GM19240 (cell line): ENCODE results near the gene GRB14.
"Not testable (repeated sequence)": the region's sequence is repeated elsewhere in the genome, so short reads cannot be mapped to it uniquely, and the experiment has no call there.

ENCODE experiments used
- DNase-seq: peaks from one replicate; pipeline ENCODE4 v3.0.0; 2011; ENCODE audit warnings: low spot score; ENCODE audit not compliant: insufficient read length

Gene GRB14

DNA sequence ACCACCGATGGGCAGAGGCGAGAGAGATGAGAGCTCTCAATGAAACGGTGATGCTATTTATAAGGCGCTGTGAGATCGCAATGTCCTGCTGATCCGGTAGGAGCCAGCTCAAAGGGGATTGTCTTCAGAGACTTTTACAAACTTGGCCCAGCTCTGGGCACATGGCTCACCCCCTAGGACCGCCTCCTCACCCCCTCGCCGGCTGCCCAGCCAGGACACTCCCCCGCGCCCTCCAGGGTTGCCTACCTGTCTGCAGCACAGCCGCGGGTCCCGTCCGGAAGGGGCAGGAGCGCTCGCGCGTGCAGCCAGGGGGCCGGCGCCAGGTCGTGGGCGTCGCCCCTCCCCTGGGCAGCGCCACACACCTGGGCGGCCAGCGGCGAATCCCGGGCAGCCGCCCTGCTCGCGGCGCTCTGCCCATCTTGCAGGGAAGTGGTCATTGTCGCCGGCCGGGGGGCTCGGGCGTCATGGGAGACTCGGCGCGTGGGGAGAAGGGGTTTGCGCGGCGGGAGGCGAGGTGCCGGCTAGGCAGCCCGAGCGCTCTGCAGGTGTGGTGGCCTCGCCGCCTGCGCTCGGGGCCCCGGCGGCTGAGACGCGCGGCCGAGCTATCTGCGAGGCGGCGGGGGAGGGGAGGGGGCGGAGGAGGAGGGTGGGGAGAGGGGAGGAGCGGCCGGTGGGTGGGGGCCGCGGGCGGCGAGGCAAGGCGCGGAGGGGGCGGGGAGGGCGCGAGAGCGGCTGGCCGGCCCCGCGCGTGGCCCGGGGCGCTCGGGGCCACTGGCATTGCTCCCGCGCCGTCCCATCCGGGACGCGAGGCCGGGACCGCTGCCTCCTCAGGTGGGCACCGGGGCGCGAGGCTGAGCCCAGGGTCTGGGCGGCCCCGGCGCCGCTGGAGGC lies at the start of gene GRB14:
Gene GRB14 (minus strand): TSS at position 610 of the 891 bp plus-strand sequence. CDS start 173 bp downstream, at position 437.
- no peak for DNase-seq

DNA sequence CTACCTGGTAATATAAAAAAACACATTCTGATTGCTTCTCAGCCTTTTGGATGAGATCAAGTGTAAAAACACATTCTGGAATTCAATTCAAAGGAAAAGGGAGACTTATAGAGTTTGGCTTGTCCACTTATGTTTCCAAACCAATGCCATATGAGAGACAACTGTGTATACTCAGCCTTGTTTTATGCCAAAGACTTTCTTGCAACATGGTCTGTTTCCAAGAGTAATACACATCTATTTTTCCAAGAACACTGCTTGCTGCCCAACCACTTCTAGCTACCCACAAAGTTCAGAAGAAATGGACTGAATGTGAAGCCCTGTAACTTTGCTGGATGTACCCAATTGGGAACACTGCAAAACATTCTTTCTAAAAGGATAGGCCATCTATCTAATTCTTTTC lies 48.0 kb upstream of the GRB14 start:
- no peak for DNase-seq

DNA sequence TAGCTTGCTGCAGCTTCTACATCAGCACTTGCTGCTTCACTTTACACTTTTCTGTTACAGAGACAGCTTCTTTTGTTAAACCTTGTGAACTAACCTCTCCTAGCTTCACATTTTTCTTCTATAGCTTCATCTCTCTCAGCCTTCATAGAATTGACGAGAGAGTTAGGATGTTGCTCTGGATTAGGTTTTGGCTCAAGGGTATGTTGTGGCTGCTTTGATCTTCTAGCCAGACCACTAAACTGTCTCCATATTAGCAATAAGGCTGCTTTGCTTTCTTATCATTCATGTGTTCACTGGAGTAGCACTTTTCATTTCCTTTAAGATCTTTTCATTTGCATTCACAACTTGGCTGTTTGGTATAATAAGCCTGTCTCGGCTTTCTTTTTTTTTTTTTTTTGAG lies 46.3 kb upstream of the GRB14 start:
- DNase-seq = no peak

DNA sequence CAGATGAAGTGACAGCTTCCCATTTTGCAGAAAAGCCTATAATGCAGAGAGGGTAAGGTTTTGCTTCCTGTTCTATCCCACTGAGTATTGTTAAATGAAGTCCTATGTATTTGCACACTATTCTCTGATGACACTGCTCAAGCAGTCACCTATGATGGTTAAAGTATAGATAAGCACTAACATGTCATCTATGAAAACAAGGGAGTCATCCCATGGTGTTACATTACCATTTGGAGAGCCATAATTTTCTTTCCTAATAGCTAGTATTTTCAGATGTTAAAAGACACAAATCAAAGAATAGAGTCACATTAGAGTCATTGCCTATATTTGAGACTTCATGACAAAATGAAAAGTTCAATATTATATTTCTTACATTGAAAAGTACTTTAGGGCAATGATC lies 42.8 kb upstream of the GRB14 start:
- no peak for DNase-seq

DNA sequence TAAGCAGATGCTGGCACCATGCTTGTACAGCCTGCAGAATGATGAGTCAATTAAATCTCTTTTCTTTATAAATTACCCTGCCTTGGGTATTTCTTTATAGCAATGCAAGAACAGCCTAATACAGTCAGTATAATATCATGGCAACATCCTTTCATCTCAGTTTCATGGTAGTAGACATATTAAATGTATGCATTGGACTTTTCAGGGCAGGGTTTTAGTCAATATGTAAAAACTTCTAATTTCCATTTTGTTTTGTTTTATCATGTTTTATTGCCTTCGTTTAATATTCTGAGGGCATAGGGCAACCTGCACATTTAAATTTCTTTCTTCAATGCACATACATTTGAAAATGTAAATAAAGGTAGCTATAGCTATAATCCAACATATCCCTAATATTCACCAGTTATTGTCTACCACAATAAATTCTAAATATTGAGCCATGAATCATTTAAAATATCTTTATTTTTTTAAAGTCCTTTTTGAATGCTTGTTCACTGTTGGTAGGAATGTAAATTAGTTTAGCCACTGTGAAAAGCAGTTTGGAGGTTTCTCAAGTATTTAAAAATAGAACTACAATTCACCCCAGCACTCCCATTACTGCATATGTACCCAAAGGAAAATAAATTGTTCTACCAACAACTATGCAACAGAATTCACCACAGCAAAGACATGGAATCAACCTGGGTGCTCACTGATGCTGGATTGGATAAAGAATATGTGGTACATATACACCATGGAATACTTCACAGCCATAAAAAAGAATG lies 41.8 kb upstream of the GRB14 start:
- no peak for DNase-seq

DNA sequence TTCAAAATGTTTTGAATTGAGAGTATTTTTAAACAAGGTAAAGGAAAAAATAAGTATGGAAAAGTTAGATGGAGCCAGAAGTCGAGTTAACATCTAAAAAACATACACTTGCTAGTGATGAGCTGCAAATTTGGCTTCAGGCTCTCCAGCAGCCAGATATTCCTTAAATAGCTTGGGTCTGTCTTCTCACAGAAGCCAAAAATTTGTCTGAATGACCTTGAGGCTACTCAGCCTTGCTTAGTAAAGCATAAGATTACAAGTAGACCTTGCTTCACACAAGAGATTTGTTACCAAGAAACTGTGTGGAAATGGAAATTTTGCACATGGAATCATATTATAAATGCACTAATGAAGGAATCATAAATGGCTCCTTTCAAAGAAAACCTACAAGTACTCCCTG lies 40.8 kb upstream of the GRB14 start:
- no peak for DNase-seq

DNA sequence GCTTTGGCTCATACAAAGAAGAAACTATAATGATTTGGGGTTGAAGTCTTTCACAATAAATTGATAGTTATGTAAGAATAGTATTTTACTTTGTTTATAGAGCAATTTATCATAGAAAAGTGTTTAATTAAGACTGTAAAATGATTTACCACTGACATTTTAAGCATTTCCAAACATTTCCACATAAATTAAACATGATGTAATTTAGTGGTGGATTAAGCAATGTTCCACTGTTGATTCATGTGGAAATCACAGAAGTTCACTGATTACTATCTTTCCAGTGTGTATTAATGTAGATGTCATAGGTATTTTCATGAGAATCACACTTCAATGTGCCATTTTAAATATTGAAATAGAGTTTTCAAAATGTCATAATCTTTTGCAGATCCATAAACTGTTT lies 40.1 kb upstream of the GRB14 start:
- no peak for DNase-seq

DNA sequence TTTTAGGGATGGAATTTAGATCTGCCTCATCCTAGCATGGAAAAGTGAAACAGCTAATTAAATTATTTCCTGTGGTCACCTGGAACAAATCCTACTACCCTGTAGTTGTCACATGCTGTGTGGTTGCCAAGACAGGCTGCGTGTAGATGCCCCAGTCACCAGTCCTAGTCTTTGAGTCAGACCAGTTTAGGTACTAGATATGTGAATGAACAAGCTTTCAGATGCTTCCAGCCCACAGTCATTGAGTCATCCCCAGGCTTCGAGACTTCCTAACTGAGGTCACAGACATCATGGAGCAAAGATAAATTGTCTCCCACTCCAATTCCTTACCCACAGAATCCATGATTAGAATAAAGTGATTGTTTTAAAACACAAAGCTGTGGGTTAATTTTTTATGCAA lies 35.8 kb upstream of the GRB14 start:
- no peak for DNase-seq

DNA sequence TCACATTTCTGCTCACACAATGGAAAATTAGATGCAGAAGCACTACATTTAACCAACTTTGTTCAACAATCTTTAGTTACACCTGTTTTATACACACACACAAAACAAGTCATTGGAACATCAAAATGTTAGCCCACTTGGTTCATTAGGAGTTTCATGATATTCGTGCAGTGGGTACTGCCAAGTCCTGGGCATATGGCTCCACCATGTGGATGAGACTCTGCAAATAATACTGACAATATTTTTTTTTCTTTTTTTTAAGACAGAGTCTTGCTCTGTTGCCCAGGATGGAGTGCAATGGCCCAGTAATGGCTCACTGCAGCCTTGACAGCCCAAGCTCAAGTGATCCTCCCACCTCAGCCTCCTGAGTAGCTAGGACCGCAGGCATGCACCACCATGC lies 34.5 kb upstream of the GRB14 start:
- DNase-seq = no peak

DNA sequence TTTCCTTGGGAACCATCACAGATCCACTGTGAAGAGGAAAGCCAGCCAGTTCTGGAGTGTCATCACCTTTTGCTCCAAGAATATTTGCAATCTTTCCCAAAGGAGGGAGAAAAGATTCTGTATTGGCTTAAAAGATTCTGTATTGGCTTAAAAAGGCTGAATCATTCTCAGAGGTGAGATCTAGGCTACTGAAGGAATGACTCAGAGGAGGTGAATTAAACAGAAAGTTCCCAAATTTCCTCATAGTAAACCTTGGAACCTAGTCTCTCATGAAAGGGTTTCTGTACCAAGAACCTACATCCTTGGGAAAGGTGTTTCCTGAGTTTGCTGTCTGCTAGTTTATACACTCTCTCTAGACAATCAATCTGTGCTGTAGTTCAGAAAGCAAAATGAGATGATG lies 34.1 kb upstream of the GRB14 start:
- no peak for DNase-seq

DNA sequence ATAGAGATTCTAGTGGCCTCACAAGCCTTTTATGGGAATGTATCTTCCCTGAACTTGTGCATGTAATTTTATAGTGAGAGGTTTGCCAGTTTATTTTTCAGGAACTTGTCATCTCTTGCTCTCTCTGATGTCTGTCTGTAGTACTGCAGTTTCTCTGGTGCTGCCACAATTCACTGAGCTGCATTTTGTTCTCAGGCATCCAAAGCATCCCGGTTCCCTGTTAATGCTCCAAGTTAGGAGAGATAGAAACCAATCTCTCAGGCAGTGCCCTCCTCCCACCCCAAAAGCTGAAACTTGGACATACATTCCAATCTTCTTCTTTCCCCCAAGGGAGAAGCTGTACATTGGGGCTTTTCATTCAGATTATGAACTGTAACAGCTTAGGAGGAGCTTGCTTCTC lies 30.1 kb upstream of the GRB14 start:
- DNase-seq = no peak

DNA sequence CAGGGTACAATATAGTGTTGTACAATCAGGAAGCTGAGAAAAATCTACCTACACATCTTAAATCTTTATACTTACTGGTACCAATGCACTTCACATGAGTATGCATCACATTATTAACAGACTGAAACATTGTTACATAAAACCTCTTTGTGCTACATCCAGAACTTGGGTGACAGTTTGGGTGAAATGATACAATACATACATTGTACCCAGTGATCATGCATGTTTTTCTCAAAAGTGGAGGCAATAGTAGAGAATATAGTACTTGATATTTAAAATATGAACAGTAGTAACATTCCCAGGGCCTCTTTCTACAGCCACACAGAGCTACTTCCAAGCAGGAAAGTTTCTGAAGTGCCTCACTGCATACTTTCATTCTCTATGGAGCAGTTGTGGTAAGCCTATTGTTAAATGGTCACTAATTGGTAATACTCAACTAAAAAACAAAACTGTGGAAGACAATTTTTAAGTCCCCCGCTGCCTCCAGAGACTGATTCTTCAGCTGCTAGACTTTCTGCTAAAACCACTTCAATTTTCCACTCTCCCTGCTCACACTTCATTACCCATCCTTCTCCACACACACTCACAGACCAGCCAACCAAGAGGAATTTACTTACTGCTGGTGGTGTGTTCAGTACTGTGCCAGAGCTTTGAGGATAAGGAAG lies 22.9 kb upstream of the GRB14 start:
- DNase-seq = no peak

DNA sequence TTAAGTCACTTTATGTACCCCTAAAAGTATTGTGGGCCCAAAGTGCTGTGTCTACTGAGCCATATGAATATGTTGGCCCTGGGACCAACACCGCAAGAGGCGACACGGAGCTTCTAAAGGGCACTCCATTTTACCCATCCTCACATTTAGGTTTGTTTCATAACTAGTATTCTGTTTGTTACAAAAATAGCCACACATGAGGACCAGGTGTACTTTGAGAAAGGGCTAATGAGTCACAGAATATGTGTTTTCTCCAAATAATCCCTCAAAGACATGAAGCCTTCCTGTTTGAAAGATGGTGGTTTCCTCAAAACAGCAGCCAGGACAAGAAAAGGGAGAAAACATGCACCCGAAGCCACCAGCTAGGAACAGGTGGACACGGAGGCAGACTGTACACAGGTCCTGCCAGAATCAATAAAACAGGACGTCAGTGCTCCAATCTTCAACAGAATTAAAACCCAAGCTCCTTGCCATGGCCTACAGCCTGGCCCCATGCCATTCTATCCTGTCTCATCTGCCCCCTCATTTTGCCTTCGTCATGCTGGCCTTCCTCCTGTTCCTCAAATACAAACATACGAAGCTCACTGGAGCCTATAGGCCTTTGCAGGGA lies 21.8 kb upstream of the GRB14 start:
- DNase-seq = no peak

DNA sequence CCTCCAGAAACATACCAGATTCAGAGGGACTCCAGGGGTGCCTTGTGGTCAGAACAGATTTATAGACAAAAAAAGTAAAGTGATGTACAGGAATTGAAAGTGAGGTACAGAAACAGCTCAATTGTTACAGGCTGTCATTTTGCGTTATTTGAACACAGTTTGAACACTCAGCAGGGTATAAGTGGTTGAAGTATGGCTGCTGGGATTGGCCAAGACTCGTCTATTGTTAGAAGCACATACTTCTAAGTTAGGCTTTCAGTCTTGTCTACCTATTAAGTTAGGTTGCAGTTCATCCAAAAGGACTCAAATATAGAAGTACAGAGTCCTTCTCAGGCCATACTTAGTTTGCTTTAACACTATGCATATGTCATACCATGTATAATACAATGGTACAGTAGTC lies 21.0 kb upstream of the GRB14 start:
- no peak for DNase-seq

DNA sequence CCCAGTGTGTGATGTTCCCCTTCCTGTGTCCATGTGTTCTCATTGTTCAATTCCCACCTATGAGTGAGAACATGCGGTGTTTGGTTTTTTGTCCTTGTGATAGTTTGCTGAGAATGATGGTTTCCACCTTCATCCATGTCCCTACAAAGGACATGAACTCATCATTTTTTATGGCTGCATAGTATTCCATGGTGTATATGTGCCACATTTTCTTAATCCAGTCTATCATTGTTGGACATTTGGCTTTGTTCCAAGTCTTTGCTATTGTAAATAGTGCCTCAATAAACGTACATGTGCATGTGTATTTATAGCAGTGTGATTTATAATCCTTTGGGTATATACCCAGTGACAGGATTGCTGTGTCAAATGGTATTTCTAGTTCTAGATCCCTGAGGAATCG lies 7.0 kb upstream of the GRB14 start:
- DNase-seq = not testable (repeated sequence)

DNA sequence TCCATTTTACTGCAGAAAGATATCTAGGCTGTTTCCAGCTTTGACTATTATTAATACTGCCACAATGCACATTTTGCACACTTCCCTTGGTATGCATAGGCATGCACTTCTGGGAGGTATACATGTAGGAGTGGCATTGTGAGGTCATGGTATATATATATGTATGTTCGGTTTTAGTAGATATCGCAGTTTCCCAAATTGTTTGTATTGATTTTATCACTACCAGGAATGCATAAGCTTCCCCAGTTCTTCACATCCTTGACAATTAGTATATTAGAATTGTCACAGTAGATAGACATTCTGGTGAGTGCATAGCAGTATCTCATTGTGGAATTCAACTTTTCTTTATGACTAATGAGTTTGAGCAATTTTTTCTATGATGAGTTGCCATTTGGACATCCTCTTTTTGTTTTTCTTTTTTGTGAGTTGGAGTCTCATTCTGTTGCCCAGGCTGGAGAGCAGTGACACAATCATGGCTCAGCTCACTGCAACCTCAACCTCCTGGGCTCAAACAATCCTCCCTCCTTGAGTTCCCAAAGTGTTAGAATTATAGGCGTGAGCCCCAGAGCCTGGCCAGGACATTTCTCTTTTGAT lies 4.2 kb upstream of the GRB14 start:
- DNase-seq = no peak

DNA sequence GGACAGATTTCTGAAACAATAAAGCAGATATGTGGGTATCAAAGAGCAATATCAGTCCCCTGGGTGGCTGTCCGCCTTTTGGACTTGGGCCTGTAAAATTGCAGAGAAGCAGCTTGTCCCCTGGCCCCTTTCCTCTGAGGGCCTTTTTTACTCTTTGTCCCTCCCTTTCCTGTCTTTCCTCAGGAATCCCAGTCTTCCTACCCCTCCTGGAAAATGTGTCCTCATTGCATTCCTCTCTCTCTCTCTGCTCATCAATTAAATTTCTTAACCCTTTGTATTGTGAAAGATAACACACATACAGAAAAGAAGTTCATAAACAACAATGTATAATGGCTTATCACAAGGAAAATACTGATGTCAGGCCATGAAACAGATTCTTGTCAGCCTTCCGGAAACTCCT lies 3.0 kb upstream of the GRB14 start:
- no peak for DNase-seq

DNA sequence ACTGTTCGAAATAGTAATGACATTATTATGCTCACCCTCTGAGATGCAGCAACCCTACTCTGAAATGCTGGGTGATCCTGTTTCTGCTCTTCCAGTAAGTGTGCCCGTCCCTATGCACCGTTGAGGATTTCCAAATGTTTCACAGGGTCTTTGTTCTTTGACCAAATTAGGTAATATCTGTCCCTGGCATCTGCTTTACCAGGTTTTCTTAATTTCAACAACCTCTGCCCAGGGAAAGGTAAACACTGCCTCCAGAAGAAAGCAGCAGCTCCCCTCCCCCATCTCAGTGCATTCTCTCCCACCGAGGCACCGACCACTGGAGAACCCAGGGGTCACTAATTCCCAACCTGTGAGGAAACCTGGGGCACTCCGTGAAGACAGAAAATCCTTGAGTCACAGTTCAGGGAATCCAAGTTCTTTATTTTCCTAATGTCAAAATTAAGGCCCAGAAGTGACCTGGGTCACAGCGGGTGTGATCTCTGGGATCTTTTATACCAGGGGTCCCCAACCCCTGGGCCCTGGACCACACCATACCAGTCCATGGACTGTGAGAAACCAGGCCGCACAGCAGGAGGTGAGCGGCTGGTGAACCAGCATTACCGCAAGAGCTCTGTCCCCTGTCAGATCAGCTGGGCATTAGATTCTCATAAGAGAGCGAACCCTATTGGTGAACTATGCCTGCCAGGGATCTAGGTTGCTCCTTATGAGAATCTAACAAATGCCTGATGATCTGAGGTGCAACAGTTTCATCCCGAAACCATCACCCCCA lies 1.2 kb upstream of the GRB14 start:
- DNase-seq = no peak

DNA sequence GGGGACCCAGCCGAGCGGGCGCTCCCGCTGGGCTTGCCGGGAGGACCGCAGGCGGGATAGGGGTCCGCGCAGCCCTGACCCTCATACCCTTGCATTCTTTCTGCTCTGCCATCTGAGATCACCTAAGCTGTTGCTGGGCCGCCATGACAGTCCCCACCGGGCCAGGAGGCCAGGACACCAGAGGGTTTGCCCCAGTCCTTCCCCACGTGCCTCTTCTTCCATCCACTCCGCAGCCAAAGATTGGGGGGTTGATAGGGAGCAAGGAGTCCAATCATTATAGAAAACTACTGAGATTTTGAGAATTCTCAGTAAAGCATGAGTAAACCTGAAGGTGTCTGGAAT lies 453 bp upstream of the GRB14 start:
- DNase-seq = no peak

DNA sequence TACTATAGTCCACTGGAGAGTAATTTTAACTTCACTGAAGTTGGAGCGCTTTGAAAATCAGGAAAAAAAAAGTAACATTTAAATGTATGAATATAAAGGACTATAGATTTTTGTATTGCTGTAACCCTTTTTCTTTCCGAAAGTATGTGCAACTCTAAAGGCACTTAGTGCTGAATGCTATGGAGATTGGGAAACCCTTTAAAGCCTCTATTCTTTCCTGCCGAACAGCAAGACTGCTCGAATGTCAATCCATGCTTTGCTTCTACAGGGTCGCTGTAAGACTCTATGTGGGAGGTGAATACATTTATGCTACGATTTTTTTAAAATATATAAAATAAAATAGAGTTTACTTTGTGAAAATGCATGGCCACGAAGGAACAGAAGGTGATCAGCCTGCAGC lies 825 bp downstream of the GRB14 start:
- DNase-seq = no peak

DNA sequence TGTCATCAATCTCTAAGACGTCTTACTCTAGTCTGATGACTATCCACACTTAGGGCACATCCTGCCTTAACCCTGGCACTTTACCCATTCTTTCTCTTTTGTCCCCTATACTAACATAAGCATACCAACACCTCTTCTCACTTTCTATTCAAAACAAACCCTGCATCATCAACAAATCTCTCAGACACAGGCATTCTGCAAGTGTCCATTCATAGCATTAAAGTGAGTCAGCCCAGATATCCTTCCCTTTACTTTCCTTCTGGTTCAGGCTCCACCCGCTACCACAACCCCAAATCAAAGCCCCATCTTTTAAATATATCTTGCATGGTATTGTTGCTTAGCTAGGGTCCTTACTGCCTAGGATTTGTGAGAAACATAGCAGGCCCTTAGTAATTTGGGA lies 3.8 kb downstream of the GRB14 start:
- DNase-seq = no peak
